Measurements from ENCODE around the gene CD19.

The CD19 gene

DNA sequence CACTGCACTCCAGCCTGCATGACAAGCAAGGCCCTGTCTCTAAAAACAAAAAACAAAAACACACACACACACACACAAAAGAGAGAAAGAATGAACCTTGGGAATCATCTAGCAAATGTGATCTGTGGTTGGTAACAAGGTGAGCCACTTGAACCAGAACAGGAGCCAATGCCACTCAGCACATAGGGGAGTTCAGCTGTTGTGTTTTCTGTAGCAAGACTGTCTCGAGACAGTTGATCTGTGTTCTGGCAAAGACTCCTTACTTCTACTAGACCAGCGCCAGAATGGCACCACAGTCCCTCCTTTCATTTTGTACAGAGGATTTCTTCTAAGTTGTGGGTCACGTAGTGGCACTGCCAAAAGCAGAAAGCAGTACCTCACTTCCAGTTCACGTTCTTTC is 32.8 kb upstream of the CD19 start:
- no peaks in the 10 kb centered on the region for H3K4me1 ChIP-seq (ENCODE audit: insufficient read depth, low read length)
- no peaks in the 10 kb centered on the region for H3K27me3 ChIP-seq (ENCODE audit: insufficient read depth, low read length)
- no peak overlapping the region for H3K27ac ChIP-seq (ENCODE audit: low read depth, low read length)
- no peaks in the 10 kb centered on the region for H3K9me3 ChIP-seq (ENCODE audit: insufficient read depth, low read depth, low read length)
- H3K4me3 ChIP-seq (ENCODE audit: low read length) = no peak overlapping the region
- no peak overlapping the region for H3K9ac ChIP-seq (ENCODE audit: low read depth, low read length)
- no peaks in the 10 kb centered on the region for H3K36me3 ChIP-seq (ENCODE audit: insufficient read depth, low read length)
- WGBS = 84% methylated on average over 4 of the region's 4 CpGs

DNA sequence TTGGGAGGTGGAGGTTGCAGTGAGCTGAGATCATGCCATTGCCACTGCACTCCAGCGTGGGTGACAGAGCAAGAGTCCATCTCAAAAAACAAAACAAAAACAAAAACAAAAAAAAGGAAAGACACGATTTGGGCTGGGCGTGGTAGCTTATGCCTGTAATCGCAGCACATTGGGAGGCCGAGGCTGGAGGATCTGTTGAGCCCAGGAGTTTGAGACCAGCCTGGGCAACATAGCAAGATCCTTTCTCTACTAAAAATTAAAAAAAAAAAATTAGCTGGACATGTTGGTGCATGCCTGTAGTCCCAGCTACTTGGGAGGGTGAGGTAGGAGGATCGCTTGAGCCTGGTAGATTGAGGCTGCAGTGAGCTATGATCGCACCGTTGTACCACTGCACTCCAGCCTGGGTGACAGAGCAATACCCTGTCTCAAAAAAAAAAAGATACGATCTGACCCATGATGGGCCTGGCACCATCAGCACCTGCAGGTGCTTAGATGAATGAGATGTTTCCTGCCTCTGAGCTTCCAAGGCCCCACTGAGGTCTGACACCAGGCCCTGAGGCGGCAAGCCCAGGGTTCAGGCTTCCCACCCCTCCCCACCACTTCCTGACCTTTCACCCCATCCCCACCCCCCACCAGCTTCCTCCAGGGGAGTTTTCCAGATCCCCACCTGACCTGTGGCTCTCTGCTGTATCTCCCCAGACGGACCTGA is 31.7 kb upstream of the CD19 start:
- H3K4me3 ChIP-seq (ENCODE audit: low read length) = no peak overlapping the region
- H3K36me3 ChIP-seq (ENCODE audit: insufficient read depth, low read length) = 0 out of 2 replicates have a peak, but pooled peaks cover 1% of the 10 kb centered on the region
- WGBS = 93% methylated on average over 11 of the region's 11 CpGs
- H3K4me1 ChIP-seq (ENCODE audit: insufficient read depth, low read length) = no peaks in the 10 kb centered on the region
- H3K9me3 ChIP-seq (ENCODE audit: insufficient read depth, low read depth, low read length) = no peaks in the 10 kb centered on the region
- H3K27me3 ChIP-seq (ENCODE audit: insufficient read depth, low read length) = no peaks in the 10 kb centered on the region
- no peak overlapping the region; the same call in 1 of the 2 replicates for H3K9ac ChIP-seq (ENCODE audit: low read depth, low read length)
- H3K27ac ChIP-seq (ENCODE audit: low read depth, low read length) = no peak overlapping the region

DNA sequence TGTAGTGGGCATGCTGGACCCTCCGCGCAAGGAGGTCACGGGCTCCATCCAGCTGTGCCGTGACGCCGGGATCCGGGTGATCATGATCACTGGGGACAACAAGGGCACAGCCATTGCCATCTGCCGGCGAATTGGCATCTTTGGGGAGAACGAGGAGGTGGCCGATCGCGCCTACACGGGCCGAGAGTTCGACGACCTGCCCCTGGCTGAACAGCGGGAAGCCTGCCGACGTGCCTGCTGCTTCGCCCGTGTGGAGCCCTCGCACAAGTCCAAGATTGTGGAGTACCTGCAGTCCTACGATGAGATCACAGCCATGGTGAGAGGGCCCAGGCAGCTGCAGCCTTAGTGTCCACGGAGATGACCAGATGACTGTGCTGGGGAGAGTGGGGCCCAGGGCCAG is 31.2 kb upstream of the CD19 start:
- H3K27ac ChIP-seq (ENCODE audit: low read depth, low read length) = no peak overlapping the region
- no peaks in the 10 kb centered on the region for H3K9me3 ChIP-seq (ENCODE audit: insufficient read depth, low read depth, low read length)
- no peaks in the 10 kb centered on the region for H3K27me3 ChIP-seq (ENCODE audit: insufficient read depth, low read length)
- H3K4me3 ChIP-seq (ENCODE audit: low read length) = no peak overlapping the region
- H3K4me1 ChIP-seq (ENCODE audit: insufficient read depth, low read length) = no peaks in the 10 kb centered on the region
- 95% methylated on average over 25 of the region's 25 CpGs for WGBS
- no peak overlapping the region; the same call in 1 of the 2 replicates for H3K9ac ChIP-seq (ENCODE audit: low read depth, low read length)
- 0 out of 2 replicates have a peak, but pooled peaks cover 3% of the 10 kb centered on the region for H3K36me3 ChIP-seq (ENCODE audit: insufficient read depth, low read length)

DNA sequence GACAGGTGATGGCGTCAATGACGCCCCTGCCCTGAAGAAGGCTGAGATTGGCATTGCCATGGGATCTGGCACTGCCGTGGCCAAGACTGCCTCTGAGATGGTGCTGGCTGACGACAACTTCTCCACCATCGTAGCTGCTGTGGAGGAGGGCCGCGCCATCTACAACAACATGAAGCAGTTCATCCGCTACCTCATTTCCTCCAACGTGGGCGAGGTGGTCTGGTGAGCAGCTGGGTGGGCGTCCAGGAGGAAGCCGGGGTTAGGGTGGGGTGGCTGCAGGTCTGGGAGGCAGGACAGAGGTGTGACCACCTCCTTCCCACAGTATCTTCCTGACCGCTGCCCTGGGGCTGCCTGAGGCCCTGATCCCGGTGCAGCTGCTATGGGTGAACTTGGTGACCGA is 29.9 kb upstream of the CD19 start:
- H3K9me3 ChIP-seq (ENCODE audit: insufficient read depth, low read depth, low read length) = no peaks in the 10 kb centered on the region

DNA sequence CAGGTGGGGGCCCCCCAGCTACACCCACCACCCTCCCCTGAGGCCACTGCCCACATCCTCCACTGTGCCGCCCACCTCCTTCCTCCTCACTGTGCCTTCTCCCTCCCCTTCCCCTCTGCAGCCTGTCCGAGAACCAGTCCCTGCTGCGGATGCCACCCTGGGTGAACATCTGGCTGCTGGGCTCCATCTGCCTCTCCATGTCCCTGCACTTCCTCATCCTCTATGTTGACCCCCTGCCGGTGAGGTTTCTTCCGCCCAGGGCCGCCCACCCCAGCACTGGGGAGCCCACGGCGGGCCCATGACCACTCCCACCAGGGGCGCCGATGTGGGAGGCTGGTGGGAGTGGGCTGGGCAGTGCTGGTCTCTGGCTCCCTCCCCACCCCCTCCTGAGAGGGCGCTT is 28.9 kb upstream of the CD19 start:
- Histone ChIP-seq H3K9me3 (ENCODE audit: insufficient read depth, low read depth, low read length) (no peaks in the 10 kb centered on the region), H3K27ac (ENCODE audit: low read depth, low read length) (no peak overlapping the region), H3K36me3 (ENCODE audit: insufficient read depth, low read length) (0 out of 2 replicates have a peak, but pooled peaks cover 3% of the 10 kb centered on the region), H3K4me1 (ENCODE audit: insufficient read depth, low read length) (no peaks in the 10 kb centered on the region), H3K4me3 (ENCODE audit: low read length) (no peak overlapping the region), H3K9ac (ENCODE audit: low read depth, low read length) (no peak overlapping the region), H3K27me3 (ENCODE audit: insufficient read depth, low read length) (no peaks in the 10 kb centered on the region)
- WGBS = 90% methylated on average over 11 of the region's 11 CpGs

More for the DNA sequence above, 29.9 kb upstream of the CD19 start:
- Histone ChIP-seq H3K36me3 (ENCODE audit: insufficient read depth, low read length) (0 out of 2 replicates have a peak, but pooled peaks cover 3% of the 10 kb centered on the region), H3K4me3 (ENCODE audit: low read length) (no peak overlapping the region), H3K27me3 (ENCODE audit: insufficient read depth, low read length) (no peaks in the 10 kb centered on the region), H3K9ac (ENCODE audit: low read depth, low read length) (no peak overlapping the region), H3K27ac (ENCODE audit: low read depth, low read length) (no peak overlapping the region), H3K4me1 (ENCODE audit: insufficient read depth, low read length) (no peaks in the 10 kb centered on the region)
- 95% methylated on average over 13 of the region's 15 CpGs for WGBS

DNA sequence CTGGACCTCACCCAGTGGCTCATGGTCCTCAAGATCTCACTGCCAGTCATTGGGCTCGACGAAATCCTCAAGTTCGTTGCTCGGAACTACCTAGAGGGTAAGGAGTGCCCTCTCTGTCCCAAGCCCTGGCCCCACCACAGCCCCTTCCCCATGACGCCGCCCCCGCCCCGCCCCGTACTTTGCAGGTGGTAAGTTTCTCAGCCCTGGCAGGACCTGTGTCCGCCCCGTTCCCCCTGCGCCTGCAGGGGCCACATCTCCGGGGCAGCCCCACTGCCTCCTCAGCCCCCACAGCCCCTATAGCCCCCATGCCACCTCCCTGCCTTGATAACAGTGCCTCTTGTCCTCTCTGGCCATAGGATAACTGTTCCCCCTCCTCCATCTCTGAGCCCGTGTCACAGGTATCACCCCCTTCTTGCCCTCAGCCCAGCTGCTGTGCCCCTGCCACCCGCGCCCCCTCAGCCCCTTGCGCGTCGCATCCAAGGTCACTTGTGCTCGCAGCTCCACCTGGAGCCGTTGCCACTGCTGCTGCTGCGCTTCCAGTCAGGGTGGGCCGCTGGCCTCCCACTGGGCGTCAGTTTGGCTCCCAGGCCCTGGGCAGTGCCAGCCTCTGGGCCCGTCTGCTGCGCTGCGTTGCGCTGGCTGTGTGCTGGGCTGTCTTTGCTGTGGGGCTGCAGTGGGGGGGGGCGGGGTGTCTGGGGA is 28.3 kb upstream of the CD19 start:
- no peak overlapping the region for H3K9ac ChIP-seq (ENCODE audit: low read depth, low read length)
- peaks cover 8% of the 10 kb centered on the region for H3K36me3 ChIP-seq (ENCODE audit: insufficient read depth, low read length)
- no peaks in the 10 kb centered on the region for H3K9me3 ChIP-seq (ENCODE audit: insufficient read depth, low read depth, low read length)
- 91% methylated on average over 29 of the region's 29 CpGs for WGBS
- H3K27ac ChIP-seq (ENCODE audit: low read depth, low read length) = no peak overlapping the region
- no peak overlapping the region for H3K4me3 ChIP-seq (ENCODE audit: low read length)
- H3K27me3 ChIP-seq (ENCODE audit: insufficient read depth, low read length) = no peaks in the 10 kb centered on the region
- H3K4me1 ChIP-seq (ENCODE audit: insufficient read depth, low read length) = no peaks in the 10 kb centered on the region

DNA sequence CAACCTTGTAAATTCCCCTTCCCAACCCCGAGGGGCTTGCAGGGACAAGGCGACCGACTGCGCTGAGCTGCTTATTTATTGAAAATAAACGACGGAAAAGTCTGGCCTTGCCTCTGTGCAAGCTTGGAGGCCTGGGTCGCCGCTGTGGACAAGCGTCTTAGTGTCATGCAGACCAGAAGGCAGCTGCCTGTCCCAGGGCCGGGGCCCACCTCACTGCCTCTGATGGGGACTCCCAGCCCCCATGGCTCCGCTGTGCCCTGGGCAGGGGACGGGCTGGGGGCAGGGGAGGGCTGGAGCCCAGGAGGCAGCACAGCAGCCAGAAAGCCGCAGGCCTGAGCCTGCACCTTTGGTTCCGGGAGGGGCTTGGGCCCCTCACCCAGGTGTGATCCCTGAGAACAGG is 27.4 kb upstream of the CD19 start:
- 92% methylated on average over 14 of the region's 14 CpGs for WGBS
- Histone ChIP-seq H3K27ac (ENCODE audit: low read depth, low read length) (no peak overlapping the region), H3K4me3 (ENCODE audit: low read length) (no peak overlapping the region), H3K9me3 (ENCODE audit: insufficient read depth, low read depth, low read length) (no peaks in the 10 kb centered on the region), H3K9ac (ENCODE audit: low read depth, low read length) (no peak overlapping the region), H3K4me1 (ENCODE audit: insufficient read depth, low read length) (no peaks in the 10 kb centered on the region), H3K27me3 (ENCODE audit: insufficient read depth, low read length) (no peaks in the 10 kb centered on the region), H3K36me3 (ENCODE audit: insufficient read depth, low read length) (peaks cover 10% of the 10 kb centered on the region)

DNA sequence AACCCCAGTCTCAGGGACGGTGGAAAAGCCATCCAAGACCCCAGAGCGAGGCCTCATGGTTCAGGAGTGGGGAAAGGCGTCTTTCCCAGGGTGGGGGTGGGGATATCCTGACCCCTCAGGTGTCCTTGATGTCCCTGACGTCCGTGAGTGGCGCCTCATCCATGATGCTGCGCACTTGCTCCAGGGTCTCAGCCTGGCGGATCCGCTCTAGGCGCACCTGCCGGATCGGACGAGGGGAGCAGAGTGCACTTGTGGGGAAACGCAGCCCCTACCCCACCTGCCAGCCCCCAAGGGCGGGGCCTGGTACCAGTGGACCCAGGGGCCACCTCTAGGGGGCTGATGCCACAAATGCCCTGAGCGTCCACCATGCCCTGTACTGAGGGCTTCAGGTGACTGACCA is 26.9 kb upstream of the CD19 start:
- Histone ChIP-seq H3K9me3 (ENCODE audit: insufficient read depth, low read depth, low read length) (no peaks in the 10 kb centered on the region), H3K27me3 (ENCODE audit: insufficient read depth, low read length) (no peaks in the 10 kb centered on the region), H3K4me1 (ENCODE audit: insufficient read depth, low read length) (no peaks in the 10 kb centered on the region), H3K27ac (ENCODE audit: low read depth, low read length) (no peak overlapping the region), H3K9ac (ENCODE audit: low read depth, low read length) (no peak overlapping the region), H3K4me3 (ENCODE audit: low read length) (no peak overlapping the region), H3K36me3 (ENCODE audit: insufficient read depth, low read length) (peaks cover 10% of the 10 kb centered on the region)
- WGBS = 94% methylated on average over 16 of the region's 16 CpGs

DNA sequence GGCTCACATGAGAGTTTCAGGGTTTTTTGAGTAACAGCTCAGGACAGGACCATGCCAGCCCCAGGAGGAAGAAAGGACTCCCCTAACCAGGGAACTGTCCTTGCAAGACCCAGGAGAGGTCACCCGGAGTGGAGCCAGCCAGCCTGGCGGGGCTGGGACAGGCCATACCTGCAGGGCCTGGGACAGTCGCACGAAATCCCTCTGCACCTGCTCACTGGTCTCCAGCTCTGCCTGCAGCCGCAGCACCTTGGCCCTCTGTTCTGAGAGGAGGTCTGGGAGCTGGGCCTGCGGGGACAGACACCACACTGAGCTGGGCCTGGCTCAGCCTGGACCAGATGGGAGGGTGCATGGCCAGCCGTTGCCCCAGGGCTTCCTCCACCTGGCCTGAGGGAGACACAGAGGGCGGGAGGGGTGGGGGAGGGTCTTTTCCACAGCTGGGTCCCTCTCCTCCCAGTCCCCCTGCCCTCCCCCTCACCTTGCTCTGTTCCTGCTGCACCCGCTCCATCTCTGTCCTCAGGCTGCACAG is 26.5 kb upstream of the CD19 start:
- peaks cover 10% of the 10 kb centered on the region for H3K36me3 ChIP-seq (ENCODE audit: insufficient read depth, low read length)

DNA sequence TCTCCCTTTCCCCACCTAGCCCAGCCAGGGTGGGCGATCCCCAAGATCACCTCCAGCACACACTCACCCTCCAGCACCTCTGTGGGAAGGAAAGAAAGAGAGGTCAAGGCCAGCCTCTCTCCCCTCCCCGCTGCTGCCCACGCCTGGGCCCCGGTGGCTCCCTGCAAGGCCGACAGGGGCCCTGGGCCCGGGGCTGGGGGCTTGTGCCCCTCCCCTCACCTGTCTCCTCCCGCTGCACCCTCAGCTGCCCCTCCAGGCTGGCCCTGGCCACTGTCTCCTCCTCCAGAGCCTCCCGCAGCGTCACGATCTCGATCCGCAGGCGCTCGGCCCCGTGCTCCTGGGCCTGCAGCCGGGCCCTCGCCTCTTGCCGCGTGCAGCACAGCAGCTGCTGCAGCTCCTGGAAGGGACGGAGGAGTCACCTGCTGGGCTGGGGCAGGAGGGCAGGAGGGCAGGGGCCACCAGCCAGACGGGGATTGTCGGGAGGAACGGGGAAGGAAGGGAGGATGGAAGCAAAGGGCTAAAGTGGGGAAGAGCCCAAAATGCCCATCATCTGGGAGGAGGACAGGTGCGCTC is 25.9 kb upstream of the CD19 start:
- H3K9ac ChIP-seq (ENCODE audit: low read depth, low read length) = no peak overlapping the region
- no peaks in the 10 kb centered on the region for H3K4me1 ChIP-seq (ENCODE audit: insufficient read depth, low read length)
- H3K9me3 ChIP-seq (ENCODE audit: insufficient read depth, low read depth, low read length) = no peaks in the 10 kb centered on the region
- H3K36me3 ChIP-seq (ENCODE audit: insufficient read depth, low read length) = peaks cover 16% of the 10 kb centered on the region
- no peak overlapping the region for H3K27ac ChIP-seq (ENCODE audit: low read depth, low read length)
- H3K27me3 ChIP-seq (ENCODE audit: insufficient read depth, low read length) = no peaks in the 10 kb centered on the region
- no peak overlapping the region for H3K4me3 ChIP-seq (ENCODE audit: low read length)
- 86% methylated on average over 24 of the region's 24 CpGs for WGBS

More for the DNA sequence above, 26.5 kb upstream of the CD19 start:
- H3K9me3 ChIP-seq (ENCODE audit: insufficient read depth, low read depth, low read length) = no peaks in the 10 kb centered on the region
- 87% methylated on average over 7 of the region's 9 CpGs for WGBS
- no peak overlapping the region for H3K27ac ChIP-seq (ENCODE audit: low read depth, low read length)
- H3K4me1 ChIP-seq (ENCODE audit: insufficient read depth, low read length) = no peaks in the 10 kb centered on the region
- H3K27me3 ChIP-seq (ENCODE audit: insufficient read depth, low read length) = no peaks in the 10 kb centered on the region
- H3K4me3 ChIP-seq (ENCODE audit: low read length) = no peak overlapping the region
- no peak overlapping the region for H3K9ac ChIP-seq (ENCODE audit: low read depth, low read length)

All from HUES64 (cell line).